ENCODE results near the gene EYS. TPM values are rescaled to one million over a fixed set of nuclear protein-coding genes. Genes with fewer than 3 reads are reported as not detected.

Gene EYS
- total and polyA plus RNA-seq, 2 of the 8 experiments (the other 6 are each of a cell fraction or from before 2014, with no cell fraction given): 0.05 to 0.13 TPM

- Histone ChIP-seq H2AK5ac (ENCODE audit: low read depth, low read length) (no peak overlapping the region), H3K23me2 (ENCODE audit: low read depth, low read length) (no peaks in the 10 kb centered on the region), H3K27me3 (replicated peaks in 1 of 4; ENCODE audit: control insufficient read depth in 3 of 4, extremely low read depth in 1 of 4, insufficient read depth in 3 of 4, low read length in 3 of 4) (no peaks in the 10 kb centered on the region), H4K5ac (ENCODE audit: insufficient read length, low read depth, low read length) (no peak overlapping the region), H3K56ac (replicated peaks; ENCODE audit: insufficient read length, low read depth, low read length) (no peak overlapping the region), H3K27ac (ENCODE audit: low read depth, low read length) (no peak overlapping the region), H3K36me3 (ENCODE audit: control insufficient read depth in 2 of 4, insufficient read depth in 4 of 4, low read length in 3 of 4) (no peaks in the 10 kb centered on the region), H2BK12ac (ENCODE audit: low read depth, low read length) (no peak overlapping the region), H3K23ac (ENCODE audit: insufficient read length) (no peak overlapping the region), H3K79me1 (ENCODE audit: low read depth, low read length) (no peaks in the 10 kb centered on the region), H3K4me1 (replicated peaks in 1 of 4; ENCODE audit: control insufficient read depth in 3 of 4, insufficient read depth in 4 of 4, low read length in 3 of 4) (no peaks in the 10 kb centered on the region), H4K91ac (replicated peaks; ENCODE audit: insufficient read length, low read length) (no peak overlapping the region), H2BK15ac (ENCODE audit: low read length) (no peak overlapping the region), H3K4me3 (ENCODE audit: extremely low read depth in 1 of 4, insufficient read depth in 2 of 4, low read depth in 3 of 4, low read length in 4 of 4) (no peak overlapping the region), H3K4ac (replicated peaks; ENCODE audit: insufficient read length, low read depth, low read length) (no peak overlapping the region), H3K79me2 (ENCODE audit: control insufficient read depth in 1 of 2, insufficient read depth in 2 of 2, low read length in 2 of 2) (no peaks in the 10 kb centered on the region), H3K9me3 (ENCODE audit: insufficient read depth in 2 of 2, low read depth in 1 of 2, low read length in 1 of 2) (no peaks in the 10 kb centered on the region), H3K4me2 (ENCODE audit: insufficient read depth in 1 of 2, low read depth in 2 of 2, low read length in 2 of 2) (no peak overlapping the region), H4K8ac (ENCODE audit: extremely low read depth, insufficient read depth, low read length) (no peak overlapping the region), H3K18ac (ENCODE audit: extremely low read depth, low read length) (no peak overlapping the region), H3K14ac (ENCODE audit: insufficient read length) (no peak overlapping the region), H2BK120ac (replicated peaks; ENCODE audit: low read depth, low read length) (no peak overlapping the region), H4K20me1 (replicated peaks in 1 of 2; ENCODE audit: control insufficient read depth in 1 of 2, insufficient read depth in 2 of 2, low read length in 2 of 2) (no peaks in the 10 kb centered on the region), H2BK5ac (ENCODE audit: low read depth, low read length) (no peak overlapping the region), H3K9ac (replicated peaks in 1 of 4; ENCODE audit: extremely low read depth in 1 of 4, low read depth in 3 of 4, low read length in 3 of 4) (no peak overlapping the region), H2BK20ac (ENCODE audit: low read length) (no peak overlapping the region), H2AFZ (ENCODE audit: low read length) (no peak overlapping the region)
- FAIRE-seq: no peak
- POLR2A ChIA-PET (ENCODE audit: partially characterized antibody): no interaction called here
- CTCF ChIA-PET (ENCODE audit: partially characterized antibody): no interaction called here
- DNase-seq (ENCODE audit: low read depth in 1 of 2, low spot score in 2 of 2): no peak
- TF ChIP-seq EZH2 (IDR thresholded peaks at IDR 0.05; ENCODE audit: low read depth, low read length, severe bottlenecking) (no peak), TAF1 (IDR thresholded peaks at IDR 0.05; ENCODE audit: low read depth, low read length) (no peak), CREB1 (IDR thresholded peaks at IDR 0.05) (no peak), SP1 (IDR thresholded peaks at IDR 0.05; ENCODE audit: low read depth, low read length) (no peak), GTF2F1 (IDR thresholded peaks at IDR 0.05; ENCODE audit: borderline replicate concordance, low read depth, low read length) (no peak), SIN3A (conservative IDR thresholded peaks at IDR 0.05 in 1 of 2, IDR thresholded peaks at IDR 0.05 in 1 of 2; ENCODE audit: low read depth in 1 of 2, low read length in 2 of 2) (no peak), KDM1A (IDR thresholded peaks at IDR 0.05; ENCODE audit: borderline replicate concordance, low read length) (no peak), SRF (IDR thresholded peaks at IDR 0.05; ENCODE audit: low read depth, low read length) (no peak), MAFK (IDR thresholded peaks at IDR 0.05; ENCODE audit: low read depth, low read length) (no peak), POLR2A (IDR thresholded peaks at IDR 0.05; ENCODE audit: control extremely low read depth in 1 of 2, low read depth in 2 of 2, low read length in 2 of 2) (no peak), TCF12 (IDR thresholded peaks at IDR 0.05; ENCODE audit: low read depth, low read length) (no peak), POU5F1 (IDR thresholded peaks at IDR 0.05; ENCODE audit: low read depth, low read length) (no peak), POLR2AphosphoS5 (IDR thresholded peaks at IDR 0.05; ENCODE audit: low read depth, low read length) (no peak), CEBPB (IDR thresholded peaks at IDR 0.05; ENCODE audit: low read depth, low read length) (no peak), CBX5 (IDR thresholded peaks at IDR 0.05; ENCODE audit: low read depth, low read length) (no peak), TBP (IDR thresholded peaks at IDR 0.05; ENCODE audit: low read depth, low read length) (no peak)
Measured at GRCh38 chr6:64926051-64926450, 781.0 kb downstream of the EYS start.

Measured in H1 (cell line).